OCI-LY7 (cell line): ENCODE results near the gene SPNS1. TPM values are rescaled to one million over a fixed set of nuclear protein-coding genes. Genes with fewer than 3 reads are reported as not detected.
A peak's percentile ranks its signal among the peaks of the same experiment; 100 is the strongest.

ENCODE experiments used
- BruUV-seq: library from RNA; stranded (reverse); fragments of 400-500 nt; replicated peaks from 2 replicates; lab custom pipeline; 2021; lab: Mats Ljungman, UMichigan
- CTCF ChIA-PET: fragments of 300-600 bp; sonication (Branson Sonifier 250); formaldehyde crosslinking; loops from one replicate; lab custom pipeline; 2022; ENCODE audit warnings: antibody characterized with exemption; ENCODE audit not compliant: unreplicated experiment; lab: Charles Lee
- POLR2A ChIA-PET: fragments of 300-600 bp; sonication (Branson Sonifier 250); formaldehyde crosslinking; loops from one replicate; lab custom pipeline; 2022; ENCODE audit warnings: antibody characterized with exemption; lab: Charles Lee
- DNase-seq: peaks from one replicate; pipeline ENCODE4 v3.0.0-alpha.2; 2015; ENCODE audit warnings: low spot score
- H2AFZ ChIP-seq: fragments of 200-600 bp; sonication (generic), shearing (Covaris generic); 2 replicates; pipeline ENCODE4 v1.6.1; 2014; ENCODE audit warnings: mild to moderate bottlenecking, antibody characterized with exemption, low read length, moderate library complexity
- H3K27ac ChIP-seq: fragments of 200-600 bp; sonication (generic); 2 replicates; pipeline ENCODE4 v1.5.1; 2014; ENCODE audit warnings: mixed run types, low read depth, mild to moderate bottlenecking, moderate library complexity, low read length, inconsistent platforms; ENCODE audit not compliant: poor library complexity, severe bottlenecking
- H3K36me3 ChIP-seq: fragments of 200-600 bp; sonication (generic); 2 replicates; pipeline ENCODE4 v1.6.1; 2014; ENCODE audit warnings: mild to moderate bottlenecking, antibody characterized with exemption, low read length, moderate library complexity, mixed read lengths; ENCODE audit not compliant: insufficient read depth
- H3K4me1 ChIP-seq: fragments of 200-600 bp; sonication (generic); 2 replicates; pipeline ENCODE4 v1.5.1; 2014; ENCODE audit warnings: mild to moderate bottlenecking, low read length; ENCODE audit not compliant: insufficient read depth, poor library complexity, severe bottlenecking
- H3K4me2 ChIP-seq: fragments of 200-600 bp; sonication (generic); 2 replicates; pipeline ENCODE4 v1.6.1; 2014; ENCODE audit warnings: mild to moderate bottlenecking, low read length
- H3K4me3 ChIP-seq: fragments of 200-600 bp; sonication (generic); 2 replicates; pipeline ENCODE4 v1.5.1; 2014; ENCODE audit warnings: mild to moderate bottlenecking, low read depth, low read length; ENCODE audit not compliant: poor library complexity, severe bottlenecking
- H3K79me2 ChIP-seq: fragments of 200-600 bp; sonication (generic); 2 replicates; pipeline ENCODE4 v1.6.1; 2016; ENCODE audit warnings: low read depth, mild to moderate bottlenecking, low read length, moderate library complexity, mixed read lengths; ENCODE audit not compliant: insufficient read depth
- H3K9me2 ChIP-seq: fragments of 200-600 bp; sonication (generic); 2 replicates; pipeline ENCODE4 v1.6.1; 2016; ENCODE audit warnings: mild to moderate bottlenecking, low read length, mixed read lengths; ENCODE audit not compliant: insufficient read depth
- H3K9me3 ChIP-seq: fragments of 200-600 bp; sonication (generic); 2 replicates; pipeline ENCODE4 v1.6.1; 2014; ENCODE audit warnings: mild to moderate bottlenecking, mixed run types, low read length, mixed read lengths
- H4K20me1 ChIP-seq: fragments of 200-600 bp; sonication (generic); 2 replicates; pipeline ENCODE4 v1.6.1; 2014; ENCODE audit warnings: mild to moderate bottlenecking, antibody characterized with exemption, low read length, moderate library complexity, mixed read lengths; ENCODE audit not compliant: insufficient read depth
- CTCF ChIP-seq: fragments of 200-600 bp; sonication (generic); conservative IDR thresholded peaks from 2 replicates; pipeline ENCODE4 v1.5.1; 2014; ENCODE audit warnings: mild to moderate bottlenecking, antibody characterized with exemption, low read length, moderate library complexity, mixed read lengths
- EZH2phosphoT487 ChIP-seq: fragments of 200-600 bp; sonication (generic); IDR thresholded peaks from 2 replicates; pipeline ENCODE4 v1.6.1; 2018; ENCODE audit warnings: low read depth, borderline replicate concordance, mild to moderate bottlenecking, mixed run types, antibody characterized with exemption, low read length, moderate library complexity, mixed read lengths
- intact Hi-C: fragments of 100-400 bp; cut with micrococcal nuclease; formaldehyde crosslinking; loops from one replicate; pipeline ENCODE4 v1.10.0; 2022; ENCODE audit not compliant: unreplicated experiment
- total RNA-seq, 2 experiments: library from RNA; depleted of rRNA in 1 of 2; stranded (reverse); fragments of >200 nt in 1 of 2; shearing (Covaris generic) in 1 of 2; gene quantifications; 2 replicates each; pipeline ENCODE4 v1.2.3, GENCODE V29; 2014 to 2022

The SPNS1 gene
- total RNA-seq, 2 experiments from 2014 or later, result 20.1 to 20.4 TPM

- peaks cover 32% of the 10 kb centered on the region for H3K36me3 ChIP-seq
- H3K4me1 ChIP-seq, result peaks cover 83% of the 10 kb centered on the region
- H3K9me2 ChIP-seq, result no peaks in the 10 kb centered on the region
- peak within 1 kb of the TSS; percentile 99 for H3K27ac ChIP-seq
- TF ChIP-seq EZH2phosphoT487 (no peak), CTCF (no peak; the same call in 1 of the 2 replicates)
- H2AFZ ChIP-seq, result peak within 1 kb of the TSS; percentile 0; the same call in 1 of the 2 replicates
- ChIA-PET CTCF (interaction anchor here (0.6 kb wide), 1 partner anchor 9 kb away, joined by 4 read pairs; no protein-coding TSS in a partner anchor), POLR2A (interaction anchor here (0.7 to 2.9 kb wide), 5 partner anchors 9 to 357 kb away, joined by 3 to 37 read pairs (median 8); no protein-coding TSS in a partner anchor)
- BruUV-seq, result no TSS peak
- no peaks in the 10 kb centered on the region for H4K20me1 ChIP-seq
- H3K79me2 ChIP-seq, result peaks cover 23% of the 10 kb centered on the region; the same call in 1 of the 2 replicates
- H3K4me3 ChIP-seq, result peak within 1 kb of the TSS; percentile 78
- H3K4me2 ChIP-seq, result peak within 1 kb of the TSS; percentile 86
- H3K9me3 ChIP-seq, result no peaks in the 10 kb centered on the region
- intact Hi-C loops, result loop anchor here (1.0 kb wide), 1 partner anchor 8 kb away; no protein-coding TSS in a partner anchor
- peak; percentile 69 for DNase-seq
Observed at GRCh38 chr16:28931801-28932225, 42.8 kb upstream of the SPNS1 start, which contains the start of gene CD19. CD19 (plus strand) TSS chr16:28931971; CDS start chr16:28932001, 30 bp downstream.

GRCh38 chr16:28932339-28933141 is 42.0 kb upstream of the SPNS1 start:
- H4K20me1 ChIP-seq, result no peaks in the 10 kb centered on the region
- peak overlapping the region; percentile 0; the same call in 1 of the 2 replicates for H2AFZ ChIP-seq
- H3K36me3 ChIP-seq, result peaks cover 39% of the 10 kb centered on the region
- H3K27ac ChIP-seq, result peak overlapping the region; percentile 99
- no peaks in the 10 kb centered on the region for H3K9me2 ChIP-seq
- no peak for TF ChIP-seq EZH2phosphoT487
- TF ChIP-seq CTCF, result no peak; the same call in 1 of the 2 replicates
- TSS peak; percentile 70 for BruUV-seq
- peak; percentile 52 for DNase-seq
- peaks cover 23% of the 10 kb centered on the region; the same call in 1 of the 2 replicates for H3K79me2 ChIP-seq
- H3K4me2 ChIP-seq, result peak overlapping the region; percentile 86
- H3K9me3 ChIP-seq, result no peaks in the 10 kb centered on the region
- peaks cover 80% of the 10 kb centered on the region for H3K4me1 ChIP-seq
- ChIA-PET CTCF (interaction anchor here (1.1 to 1.3 kb wide), 2 partner anchors 9 to 13 kb away, joined by 3 to 8 read pairs; no protein-coding TSS in a partner anchor), POLR2A (interaction anchor here (0.6 to 2.9 kb wide), 10 partner anchors 10 to 73 kb away, joined by 3 to 37 read pairs (median 7); no protein-coding TSS in a partner anchor)
- H3K4me3 ChIP-seq, result peak overlapping the region; percentile 78
- intact Hi-C loops, result loop anchor here (1.0 kb wide), 1 partner anchor 8 kb away; no protein-coding TSS in a partner anchor
